K562 (cell line): ENCODE results near the gene DCXR. TPM values are rescaled to one million over a fixed set of nuclear protein-coding genes. Genes with fewer than 3 reads are reported as not detected.

ENCODE experiments used
- E2F3 ChIP-seq: fragments of 250-450 bp; sonication (Bioruptor Pico); IDR thresholded peaks from 2 replicates; pipeline ENCODE4 v1.4.0; 2020; ENCODE audit warnings: mild to moderate bottlenecking
- FOXA1 ChIP-seq: fragments of 450-650 bp; IDR thresholded peaks from 2 replicates; pipeline ENCODE4 v1.6.1; 2016; ENCODE audit warnings: mild to moderate bottlenecking, borderline replicate concordance
- FOXK2 ChIP-seq, 2 experiments: fragments of 450-650 bp; IDR thresholded peaks in 1 of 2; conservative IDR thresholded peaks in 1 of 2; 2 replicates each; pipeline ENCODE4 v1.6.1; 2016; ENCODE audit warnings: low read depth in 2 of 2, mild to moderate bottlenecking in 1 of 2
- HDGF ChIP-seq: fragments of 450-650 bp; IDR thresholded peaks from 2 replicates; pipeline ENCODE4 v1.6.1; 2016
- MAFF ChIP-seq: IDR thresholded peaks from 2 replicates; pipeline ENCODE4 v1.6.1; 2012; ENCODE audit warnings: low read length, improper control_type of control experiment
- MCM5 ChIP-seq: fragments of 450-650 bp; IDR thresholded peaks from 2 replicates; pipeline ENCODE4 v1.6.1; 2016; ENCODE audit warnings: low read depth
- MTA2 ChIP-seq: fragments of 450-650 bp; IDR thresholded peaks from 2 replicates; pipeline ENCODE4 v1.6.1; 2016; ENCODE audit warnings: low read depth
- NR2F6 ChIP-seq: fragments of 450-650 bp; formaldehyde crosslinking; IDR thresholded peaks from 2 replicates; pipeline ENCODE4 v1.4.0; 2020; ENCODE audit warnings: mild to moderate bottlenecking
- POLR2H ChIP-seq: IDR thresholded peaks from 2 replicates; pipeline ENCODE4 v1.6.1; 2016; ENCODE audit warnings: missing genetic modification characterization, low read depth, mild to moderate bottlenecking, control low read depth, missing compliant biosample characterization, moderate library complexity
- PTBP1 ChIP-seq: fragments of 200-400 bp; formaldehyde crosslinking; IDR thresholded peaks from 2 replicates; pipeline ENCODE4 v1.6.1; 2017; ENCODE audit warnings: low read depth, low read length
- RBM14 ChIP-seq: fragments of 200-400 bp; formaldehyde crosslinking; IDR thresholded peaks from 2 replicates; pipeline ENCODE4 v1.6.1; 2018; ENCODE audit warnings: low read depth, mild to moderate bottlenecking, low read length, moderate library complexity, borderline replicate concordance; ENCODE audit not compliant: insufficient read depth
- RBM34 ChIP-seq: fragments of 200-400 bp; formaldehyde crosslinking; IDR thresholded peaks from 2 replicates; pipeline ENCODE4 v1.6.1; 2018; ENCODE audit warnings: low read length, borderline replicate concordance; ENCODE audit not compliant: insufficient read depth
- RFX1 ChIP-seq: fragments of 450-650 bp; IDR thresholded peaks from 2 replicates; pipeline ENCODE4 v1.6.1; 2016; ENCODE audit warnings: mild to moderate bottlenecking, moderate library complexity
- RUNX1 ChIP-seq: sonication (generic); IDR thresholded peaks from 2 replicates; pipeline ENCODE4 v1.6.1; 2016; ENCODE audit warnings: antibody characterized with exemption, low read depth
- SMARCE1 ChIP-seq: fragments of 450-650 bp; IDR thresholded peaks from 2 replicates; pipeline ENCODE4 v1.7.1; 2016; ENCODE audit warnings: mild to moderate bottlenecking
- ZKSCAN8 ChIP-seq: fragments of 200-800 bp; sonication (Bioruptor generic); IDR thresholded peaks from 2 replicates; pipeline ENCODE4 v1.6.1; 2016; ENCODE audit warnings: missing genetic modification characterization, missing compliant biosample characterization
- ZNF121 ChIP-seq: sonication (generic); formaldehyde crosslinking; conservative IDR thresholded peaks from 2 replicates; pipeline ENCODE4 v1.8.0; 2022; ENCODE audit warnings: missing genetic modification reagents
- ZNF175 ChIP-seq: fragments of 200-800 bp; sonication (Bioruptor generic); IDR thresholded peaks from 2 replicates; pipeline ENCODE4 v1.6.1; 2016; ENCODE audit warnings: low read depth, mild to moderate bottlenecking, missing genetic modification characterization, missing compliant biosample characterization
- ZNF584 ChIP-seq: fragments of 200-800 bp; sonication (Bioruptor generic); IDR thresholded peaks from 2 replicates; pipeline ENCODE4 v1.6.1; 2016; ENCODE audit warnings: low read depth, mild to moderate bottlenecking, missing genetic modification characterization, missing compliant biosample characterization
- ZNF668 ChIP-seq: fragments of 250-450 bp; sonication (Bioruptor Pico); IDR thresholded peaks from 2 replicates; pipeline ENCODE4 v1.8.0; 2022; ENCODE audit warnings: mild to moderate bottlenecking, inconsistent platforms
- ZNF696 ChIP-seq: fragments of 250-450 bp; sonication (Bioruptor Pico); conservative IDR thresholded peaks from 2 replicates; pipeline ENCODE4 v1.4.0; 2020; ENCODE audit warnings: mild to moderate bottlenecking, moderate library complexity
- polyA plus RNA-seq, 8 experiments: library from polyadenylated mRNA; depleted of rRNA in 4 of 8; stranded (reverse) in 5 of 8; unstranded in 3 of 8; fragments of >200 nt; fragmentation: Nextera tagmentation in 2 of 8; fragmentation: Illumina TruSeq in 1 of 8; extraction: Ambion mirVana in 2 of 8; extraction: Trizol in 1 of 8; gene quantifications; 2 replicates each; pipeline versions ENCODE4 v1.2.1 to v1.2.3, GENCODE V29; 2011 to 2014; ENCODE audit warnings: inconsistent platforms in 1 of 8, missing spikeins in 1 of 8
- total RNA-seq, 7 experiments: library from RNA; depleted of rRNA in 6 of 7; stranded (reverse); fragments of >200 nt in 6 of 7; fragmentation: Illumina TruSeq in 2 of 7; extraction: Trizol in 2 of 7; gene quantifications; 2 replicates each; pipeline versions ENCODE4 v1.2.1 to v1.2.3, GENCODE V29; 2011 to 2021; ENCODE audit warnings: low replicate concordance in 1 of 7
- TF ChIP-seq, protein P1 (sequence below): fragments of 450-650 bp; formaldehyde crosslinking; IDR thresholded peaks from 2 replicates; pipeline ENCODE4 v1.4.0; 2020; ENCODE audit warnings: mild to moderate bottlenecking, moderate library complexity

Gene DCXR
- total and polyA plus RNA-seq, 9 of the 15 experiments (the other 6 are each of a cell fraction or from before 2014, with no cell fraction given), result 21.3 to 274 (median 156) TPM

DNA sequence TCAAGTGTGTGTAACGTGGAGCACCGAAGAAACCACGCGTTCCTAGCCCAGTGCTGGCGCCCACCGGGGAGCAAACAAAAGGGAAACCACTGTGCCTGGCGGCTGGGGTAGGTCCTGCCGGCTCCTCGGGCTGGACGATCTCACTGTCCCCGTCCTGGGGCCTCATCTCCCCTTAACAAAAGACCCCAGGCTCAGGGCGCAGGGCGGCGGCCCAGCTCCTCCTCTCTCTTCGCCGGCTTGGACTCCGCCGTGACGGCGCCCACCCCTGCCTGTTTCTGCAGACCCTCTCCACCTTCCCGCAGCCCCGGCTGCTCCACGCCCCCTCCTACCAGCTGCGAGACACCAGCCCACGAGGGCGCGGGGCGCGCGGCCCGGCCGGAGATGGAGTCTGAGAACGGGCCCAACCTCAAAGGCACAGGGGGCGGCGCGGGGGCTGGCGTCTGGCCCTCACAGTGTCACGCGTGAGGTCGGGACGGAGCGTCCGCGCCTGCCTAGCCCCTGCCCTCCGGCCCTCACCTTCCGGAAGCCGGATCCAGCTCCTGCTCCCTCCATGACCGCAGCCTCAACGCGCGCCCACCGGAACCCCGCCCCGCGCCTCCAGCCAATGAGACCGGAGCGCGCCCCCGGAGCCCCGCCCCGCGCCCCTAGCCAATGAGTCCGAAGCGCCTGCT lies 15.1 kb downstream of the DCXR start, which contains the start of gene CENPX (continued):
- no peak for TF ChIP-seq MAFF
- TF ChIP-seq, protein P1, sequence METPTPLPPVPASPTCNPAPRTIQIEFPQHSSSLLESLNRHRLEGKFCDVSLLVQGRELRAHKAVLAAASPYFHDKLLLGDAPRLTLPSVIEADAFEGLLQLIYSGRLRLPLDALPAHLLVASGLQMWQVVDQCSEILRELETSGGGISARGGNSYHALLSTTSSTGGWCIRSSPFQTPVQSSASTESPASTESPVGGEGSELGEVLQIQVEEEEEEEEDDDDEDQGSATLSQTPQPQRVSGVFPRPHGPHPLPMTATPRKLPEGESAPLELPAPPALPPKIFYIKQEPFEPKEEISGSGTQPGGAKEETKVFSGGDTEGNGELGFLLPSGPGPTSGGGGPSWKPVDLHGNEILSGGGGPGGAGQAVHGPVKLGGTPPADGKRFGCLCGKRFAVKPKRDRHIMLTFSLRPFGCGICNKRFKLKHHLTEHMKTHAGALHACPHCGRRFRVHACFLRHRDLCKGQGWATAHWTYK (CRISPR knock-in tag), result no peak
- TF ChIP-seq MCM5, result no peak
- TF ChIP-seq NR2F6 (CRISPR knock-in tag), result no peak
- no peak for TF ChIP-seq PTBP1
- no peak for TF ChIP-seq ZNF175 (CRISPR knock-in tag)
- no peak for TF ChIP-seq RUNX1
- no peak for TF ChIP-seq E2F3 (CRISPR knock-in tag)
- TF ChIP-seq MTA2, result no peak
- no peak for TF ChIP-seq FOXA1
- TF ChIP-seq ZNF696 (CRISPR knock-in tag), result no peak
- no peak for TF ChIP-seq RFX1
- TF ChIP-seq ZKSCAN8, result no peak
- TF ChIP-seq HDGF, result no peak
- TF ChIP-seq RBM14, result no peak
- TF ChIP-seq ZNF121 (CRISPR knock-in tag), result no peak
- no peak for TF ChIP-seq FOXK2 (conservative IDR thresholded peaks at IDR 0.05 in 1 of 2, IDR thresholded peaks at IDR 0.05 in 1 of 2; ENCODE audit: low read depth in 2 of 2)
- no peak for TF ChIP-seq RBM34
- no peak for TF ChIP-seq SMARCE1
- TF ChIP-seq ZNF584 (CRISPR knock-in tag), result no peak
- no peak for TF ChIP-seq POLR2H (tag)
- no peak for TF ChIP-seq ZNF668 (CRISPR knock-in tag)
